Neural cell (in vitro differentiated cells): ENCODE results near the gene NREP.

Source experiments
- EP300 ChIP-seq: fragments of 450-650 bp; conservative IDR thresholded peaks from 2 replicates; pipeline ENCODE4 v1.6.1; 2014; ENCODE audit warnings: antibody characterized with exemption, mild to moderate bottlenecking, moderate library complexity; ENCODE audit not compliant: poor library complexity, severe bottlenecking
- EZH2 ChIP-seq: fragments of 200-600, 300-800 bp; shearing (Covaris generic), sonication (generic); IDR thresholded peaks from 2 replicates; pipeline ENCODE4 v1.6.1; 2014; ENCODE audit warnings: antibody characterized with exemption, low read length, borderline replicate concordance, mild to moderate bottlenecking; ENCODE audit not compliant: insufficient read depth, poor library complexity, severe bottlenecking
- MXI1 ChIP-seq: fragments of 450-650 bp; conservative IDR thresholded peaks from 2 replicates; pipeline ENCODE4 v1.6.1; 2014; ENCODE audit warnings: antibody characterized with exemption, mild to moderate bottlenecking; ENCODE audit not compliant: poor library complexity, severe bottlenecking
- POLR2AphosphoS5 ChIP-seq: IDR thresholded peaks from 2 replicates; pipeline ENCODE4 v1.6.1; 2012
- SMC3 ChIP-seq: fragments of 450-650 bp; conservative IDR thresholded peaks from 2 replicates; pipeline ENCODE4 v1.6.1; 2014; ENCODE audit warnings: antibody characterized with exemption, mild to moderate bottlenecking, moderate library complexity; ENCODE audit not compliant: poor library complexity
- TAF1 ChIP-seq: IDR thresholded peaks from 2 replicates; pipeline ENCODE4 v1.6.1; 2012; ENCODE audit warnings: low read depth
- TF ChIP-seq, protein P1 (sequence below): fragments of 450-650 bp; IDR thresholded peaks from 2 replicates; pipeline ENCODE4 v1.5.1; 2014; ENCODE audit warnings: antibody characterized with exemption, mild to moderate bottlenecking, moderate library complexity; ENCODE audit not compliant: poor library complexity, severe bottlenecking
- TF ChIP-seq, protein P2 (sequence below): IDR thresholded peaks from 2 replicates; pipeline ENCODE4 v1.6.1; 2012; ENCODE audit warnings: borderline replicate concordance

DNA sequence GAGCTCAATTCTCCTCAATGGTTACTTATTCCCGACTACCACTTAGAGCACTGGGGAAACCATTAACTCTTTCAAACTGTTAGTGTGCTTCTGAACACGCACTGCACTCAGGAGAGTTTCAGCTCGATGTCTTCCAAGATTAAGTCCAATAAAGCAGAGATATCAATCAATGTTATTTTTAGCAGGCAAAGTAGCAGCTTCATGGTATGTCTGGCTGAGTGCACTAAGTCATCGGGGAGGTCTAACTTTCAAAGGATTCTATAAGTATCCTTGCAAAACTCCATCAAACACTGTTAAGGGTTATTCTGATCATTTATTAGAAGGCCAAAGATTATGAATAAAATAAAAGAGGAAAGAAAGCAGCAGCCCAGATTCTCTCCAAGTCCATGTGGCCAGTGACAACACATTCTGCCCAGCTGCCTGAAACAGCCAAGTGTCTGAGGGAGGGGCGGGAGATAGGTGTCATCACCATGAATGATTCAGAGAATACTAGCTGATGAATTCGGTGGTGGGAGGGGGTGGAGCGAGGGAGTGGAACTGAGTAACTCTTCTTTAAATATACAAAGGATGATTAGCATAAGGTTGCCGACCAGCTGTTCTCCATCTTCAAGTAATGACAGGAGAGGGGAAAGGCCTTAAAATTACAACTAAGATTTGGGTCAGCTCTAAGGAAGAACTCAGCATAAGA, 21.3 kb downstream of the NREP start:
- TF ChIP-seq, protein P1, sequence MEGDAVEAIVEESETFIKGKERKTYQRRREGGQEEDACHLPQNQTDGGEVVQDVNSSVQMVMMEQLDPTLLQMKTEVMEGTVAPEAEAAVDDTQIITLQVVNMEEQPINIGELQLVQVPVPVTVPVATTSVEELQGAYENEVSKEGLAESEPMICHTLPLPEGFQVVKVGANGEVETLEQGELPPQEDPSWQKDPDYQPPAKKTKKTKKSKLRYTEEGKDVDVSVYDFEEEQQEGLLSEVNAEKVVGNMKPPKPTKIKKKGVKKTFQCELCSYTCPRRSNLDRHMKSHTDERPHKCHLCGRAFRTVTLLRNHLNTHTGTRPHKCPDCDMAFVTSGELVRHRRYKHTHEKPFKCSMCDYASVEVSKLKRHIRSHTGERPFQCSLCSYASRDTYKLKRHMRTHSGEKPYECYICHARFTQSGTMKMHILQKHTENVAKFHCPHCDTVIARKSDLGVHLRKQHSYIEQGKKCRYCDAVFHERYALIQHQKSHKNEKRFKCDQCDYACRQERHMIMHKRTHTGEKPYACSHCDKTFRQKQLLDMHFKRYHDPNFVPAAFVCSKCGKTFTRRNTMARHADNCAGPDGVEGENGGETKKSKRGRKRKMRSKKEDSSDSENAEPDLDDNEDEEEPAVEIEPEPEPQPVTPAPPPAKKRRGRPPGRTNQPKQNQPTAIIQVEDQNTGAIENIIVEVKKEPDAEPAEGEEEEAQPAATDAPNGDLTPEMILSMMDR, result no peak
- TF ChIP-seq POLR2AphosphoS5 (no peak), TAF1 (no peak), EP300 (no peak), EZH2 (no peak), SMC3 (no peak), MXI1 (no peak)
- TF ChIP-seq, protein P2, sequence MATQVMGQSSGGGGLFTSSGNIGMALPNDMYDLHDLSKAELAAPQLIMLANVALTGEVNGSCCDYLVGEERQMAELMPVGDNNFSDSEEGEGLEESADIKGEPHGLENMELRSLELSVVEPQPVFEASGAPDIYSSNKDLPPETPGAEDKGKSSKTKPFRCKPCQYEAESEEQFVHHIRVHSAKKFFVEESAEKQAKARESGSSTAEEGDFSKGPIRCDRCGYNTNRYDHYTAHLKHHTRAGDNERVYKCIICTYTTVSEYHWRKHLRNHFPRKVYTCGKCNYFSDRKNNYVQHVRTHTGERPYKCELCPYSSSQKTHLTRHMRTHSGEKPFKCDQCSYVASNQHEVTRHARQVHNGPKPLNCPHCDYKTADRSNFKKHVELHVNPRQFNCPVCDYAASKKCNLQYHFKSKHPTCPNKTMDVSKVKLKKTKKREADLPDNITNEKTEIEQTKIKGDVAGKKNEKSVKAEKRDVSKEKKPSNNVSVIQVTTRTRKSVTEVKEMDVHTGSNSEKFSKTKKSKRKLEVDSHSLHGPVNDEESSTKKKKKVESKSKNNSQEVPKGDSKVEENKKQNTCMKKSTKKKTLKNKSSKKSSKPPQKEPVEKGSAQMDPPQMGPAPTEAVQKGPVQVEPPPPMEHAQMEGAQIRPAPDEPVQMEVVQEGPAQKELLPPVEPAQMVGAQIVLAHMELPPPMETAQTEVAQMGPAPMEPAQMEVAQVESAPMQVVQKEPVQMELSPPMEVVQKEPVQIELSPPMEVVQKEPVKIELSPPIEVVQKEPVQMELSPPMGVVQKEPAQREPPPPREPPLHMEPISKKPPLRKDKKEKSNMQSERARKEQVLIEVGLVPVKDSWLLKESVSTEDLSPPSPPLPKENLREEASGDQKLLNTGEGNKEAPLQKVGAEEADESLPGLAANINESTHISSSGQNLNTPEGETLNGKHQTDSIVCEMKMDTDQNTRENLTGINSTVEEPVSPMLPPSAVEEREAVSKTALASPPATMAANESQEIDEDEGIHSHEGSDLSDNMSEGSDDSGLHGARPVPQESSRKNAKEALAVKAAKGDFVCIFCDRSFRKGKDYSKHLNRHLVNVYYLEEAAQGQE, result no peak
